GM10266 (cell line): ENCODE measurements around the gene AGPS.

Experiments used
- DNase-seq: peaks from one replicate; pipeline ENCODE4 v3.0.0; 2012; ENCODE audit errors: extremely low spot score
- TF ChIP-seq, protein P1 (sequence below): IDR thresholded peaks from 2 replicates; pipeline ENCODE4 v1.5.1; 2012; ENCODE audit warnings: mild to moderate bottlenecking, low read depth; ENCODE audit not compliant: control insufficient read depth, insufficient read depth; ENCODE audit errors: missing control alignments

Gene AGPS

DNA sequence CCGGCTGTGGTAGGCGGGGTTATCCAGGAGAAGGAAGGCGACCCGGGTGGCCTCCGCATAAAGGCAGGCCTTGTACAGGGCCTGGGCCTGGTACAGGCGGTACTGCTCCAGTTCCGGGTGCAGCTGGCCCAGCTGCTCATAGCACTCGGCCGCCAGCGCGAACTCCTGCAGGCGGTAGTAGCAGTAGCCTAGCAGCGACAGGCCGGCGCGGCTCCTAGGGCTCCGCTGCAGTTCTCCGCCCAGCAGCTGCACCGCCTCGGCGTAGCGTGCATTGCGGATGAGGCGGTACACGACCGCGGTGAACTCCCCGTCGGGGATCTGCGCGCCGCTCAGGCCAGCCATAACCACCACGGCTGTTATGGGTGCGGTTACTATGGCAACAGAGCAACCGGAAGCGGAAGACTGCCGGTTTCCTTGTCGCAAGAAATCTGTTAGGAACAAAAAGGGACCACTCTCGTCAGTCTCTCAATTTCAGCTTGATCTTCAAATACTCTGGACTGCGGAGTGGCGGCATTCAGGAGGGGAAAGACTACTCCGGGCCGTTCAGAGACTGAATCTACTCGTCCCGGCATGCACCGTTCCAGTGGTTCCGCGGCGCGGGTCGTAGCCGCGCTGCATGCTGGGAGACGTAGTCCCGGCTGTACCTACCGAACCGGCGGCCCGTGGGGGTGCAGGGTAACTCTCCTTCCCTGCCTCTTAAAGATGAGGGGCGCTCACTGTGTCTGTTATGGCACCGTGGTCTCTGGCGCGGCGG is 160.0 kb downstream of the AGPS start:
- peak; percentile 82 for DNase-seq
- TF ChIP-seq, protein P1, sequence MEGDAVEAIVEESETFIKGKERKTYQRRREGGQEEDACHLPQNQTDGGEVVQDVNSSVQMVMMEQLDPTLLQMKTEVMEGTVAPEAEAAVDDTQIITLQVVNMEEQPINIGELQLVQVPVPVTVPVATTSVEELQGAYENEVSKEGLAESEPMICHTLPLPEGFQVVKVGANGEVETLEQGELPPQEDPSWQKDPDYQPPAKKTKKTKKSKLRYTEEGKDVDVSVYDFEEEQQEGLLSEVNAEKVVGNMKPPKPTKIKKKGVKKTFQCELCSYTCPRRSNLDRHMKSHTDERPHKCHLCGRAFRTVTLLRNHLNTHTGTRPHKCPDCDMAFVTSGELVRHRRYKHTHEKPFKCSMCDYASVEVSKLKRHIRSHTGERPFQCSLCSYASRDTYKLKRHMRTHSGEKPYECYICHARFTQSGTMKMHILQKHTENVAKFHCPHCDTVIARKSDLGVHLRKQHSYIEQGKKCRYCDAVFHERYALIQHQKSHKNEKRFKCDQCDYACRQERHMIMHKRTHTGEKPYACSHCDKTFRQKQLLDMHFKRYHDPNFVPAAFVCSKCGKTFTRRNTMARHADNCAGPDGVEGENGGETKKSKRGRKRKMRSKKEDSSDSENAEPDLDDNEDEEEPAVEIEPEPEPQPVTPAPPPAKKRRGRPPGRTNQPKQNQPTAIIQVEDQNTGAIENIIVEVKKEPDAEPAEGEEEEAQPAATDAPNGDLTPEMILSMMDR: no peak

DNA sequence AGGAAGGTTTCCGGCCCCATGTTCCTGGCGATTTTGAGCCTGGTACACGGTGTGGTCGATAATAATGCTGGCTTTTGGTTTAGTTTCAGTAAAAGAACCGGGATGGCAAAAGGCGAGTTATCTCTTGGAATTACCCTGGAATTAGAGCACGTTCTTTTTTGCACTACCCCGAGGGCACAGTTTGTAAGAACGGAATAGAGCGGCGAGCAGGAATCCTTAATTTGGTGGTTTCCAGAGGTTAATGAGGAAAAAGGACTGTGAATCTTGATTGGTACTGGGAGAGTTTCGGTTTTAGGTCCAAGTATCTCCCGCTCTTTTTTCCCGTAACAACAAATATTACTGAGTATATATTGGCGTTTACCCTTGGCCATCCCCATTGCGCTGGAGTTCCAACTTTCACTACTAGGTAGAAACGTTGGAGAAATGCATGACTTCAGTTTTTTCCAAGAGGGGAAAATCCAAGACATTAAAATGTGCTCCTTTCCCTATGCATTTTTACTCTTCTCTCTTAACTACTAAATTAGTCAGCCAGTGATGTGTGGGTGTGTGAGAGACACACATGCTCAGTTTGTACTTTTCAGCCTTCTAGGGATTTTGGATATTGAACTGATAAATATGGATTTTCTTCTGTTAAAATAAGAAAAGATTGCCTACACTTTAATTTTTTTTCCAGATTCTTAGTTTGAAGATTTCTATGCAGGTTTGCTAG is 160.8 kb downstream of the AGPS start:
- TF ChIP-seq, protein P1: no peak
- no peak for DNase-seq

- no peak for DNase-seq
- TF ChIP-seq, protein P1: no peak
Observed at GRCh38 chr2:177554365-177554764, 161.8 kb downstream of the AGPS start.

DNA sequence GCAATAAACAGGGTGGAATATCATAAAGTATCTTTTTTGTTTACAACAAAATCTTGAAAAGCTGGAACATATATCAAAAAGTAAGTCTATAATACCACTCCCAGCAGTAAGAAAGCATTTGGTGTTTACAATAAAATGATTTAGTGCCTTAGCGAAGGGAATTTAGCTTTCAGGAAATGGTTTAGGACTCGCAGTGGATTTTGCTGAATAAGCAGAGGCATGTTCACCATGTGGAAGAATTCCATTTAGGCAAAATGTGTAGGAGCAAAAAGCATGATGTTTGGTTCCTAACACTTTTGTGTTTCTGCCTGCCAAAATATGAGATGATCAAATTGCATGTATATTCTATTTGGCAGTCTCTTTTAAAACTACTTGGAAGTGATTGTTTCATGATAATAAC is 163.6 kb downstream of the AGPS start:
- DNase-seq: no peak
- TF ChIP-seq, protein P1: no peak

- no peak for DNase-seq
- TF ChIP-seq, protein P1: no peak
Observed at GRCh38 chr2:177557794-177558193, 165.2 kb downstream of the AGPS start.

DNA sequence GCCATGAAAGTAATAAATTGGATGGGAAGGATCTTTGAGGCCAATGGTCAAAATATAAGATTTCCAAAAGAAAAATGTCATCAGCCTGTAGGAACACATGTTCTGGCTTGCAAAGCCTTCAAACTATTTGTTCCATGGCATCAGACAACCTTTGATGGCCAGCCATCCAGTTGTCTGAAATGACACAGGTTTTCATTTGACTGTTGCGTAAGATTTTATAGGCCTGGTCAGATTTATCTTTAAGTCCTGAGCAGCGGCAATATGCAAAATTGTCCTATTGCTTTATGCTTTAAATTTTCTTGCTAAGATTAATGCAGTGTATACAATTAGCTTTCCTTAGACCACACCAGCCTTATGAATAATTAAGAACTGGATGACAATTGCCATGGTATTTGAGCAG is 167.1 kb downstream of the AGPS start:
- DNase-seq: no peak

More for the DNA sequence above, 167.1 kb downstream of the AGPS start:
- TF ChIP-seq, protein P1: no peak
